Pons (tissue), 1 donor: Measurements from ENCODE around the gene FBXO10.

Experiments
- DNase-seq: peaks from one replicate; pipeline ENCODE4 v3.0.0-alpha.2; 2016; ENCODE audit warnings: low spot score

The FBXO10 gene

DNA sequence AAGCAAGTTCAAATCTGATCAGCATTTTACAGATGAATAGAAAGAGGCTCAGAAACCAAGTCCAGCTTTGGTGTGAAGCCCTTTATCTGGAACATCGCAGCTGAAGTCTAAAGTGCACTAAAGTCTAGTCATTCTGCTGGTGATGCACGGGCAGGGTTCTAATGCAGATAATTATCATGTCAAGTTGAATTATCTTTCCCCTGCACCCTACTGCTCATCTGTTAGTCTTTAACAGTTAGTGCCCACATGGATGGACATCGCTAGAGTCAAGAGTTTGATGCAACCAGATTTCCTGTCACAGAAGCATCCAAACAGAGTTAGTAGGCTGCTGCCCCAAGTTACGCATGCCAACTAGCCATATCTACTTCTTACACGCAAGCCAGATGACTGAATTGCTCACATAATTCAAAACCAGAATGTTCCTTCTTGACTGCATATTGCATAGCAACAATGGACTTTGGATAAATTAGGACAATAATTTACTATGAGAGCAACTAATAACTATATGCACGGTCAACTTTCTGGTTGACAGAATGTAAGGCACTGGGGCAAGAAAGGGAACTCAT lies 17.8 kb upstream of the FBXO10 start:
- no peak for DNase-seq

DNA sequence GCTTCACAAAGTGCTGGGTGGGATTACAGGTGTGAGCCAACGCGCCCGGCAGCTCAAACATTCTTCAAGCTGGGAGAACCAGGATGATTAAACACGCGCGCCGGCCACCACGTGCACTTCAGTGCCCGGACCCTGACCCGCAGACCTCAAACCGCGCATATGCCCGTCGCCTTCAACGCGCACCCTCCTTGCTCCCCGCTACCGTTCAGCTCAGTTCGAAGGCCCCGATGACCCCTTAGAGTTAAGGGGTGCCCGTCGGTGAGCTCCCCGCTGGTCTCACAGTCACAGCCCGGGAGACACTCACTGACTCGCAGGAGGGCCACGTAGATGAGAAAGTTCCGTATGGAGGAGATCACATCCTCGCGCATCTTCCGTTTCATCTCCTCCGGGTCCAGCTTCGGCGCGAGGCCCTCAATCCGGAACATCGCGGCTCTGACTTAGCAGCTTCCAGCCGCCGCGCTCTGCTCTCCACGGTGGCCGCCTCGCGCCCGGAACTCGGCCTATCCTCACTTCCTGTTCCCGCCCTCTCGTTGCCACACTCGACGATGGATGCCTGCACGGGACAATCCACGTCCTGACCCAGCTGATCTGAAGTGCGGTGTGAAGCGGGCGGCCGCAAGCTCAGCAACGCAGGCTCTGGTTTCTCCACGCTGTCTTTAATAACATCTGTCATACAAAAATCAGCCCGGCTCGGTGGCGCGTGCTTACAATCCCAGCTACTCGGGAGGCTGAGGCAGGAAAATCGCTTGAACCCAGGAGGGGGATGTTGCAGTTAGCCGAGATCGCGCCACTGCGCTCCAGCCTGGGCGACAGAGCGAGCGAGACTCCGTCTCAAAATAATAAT lies 16.1 kb upstream of the FBXO10 start, which contains the start of gene TOMM5:
Gene TOMM5 (minus strand): TSS at position 490 of the 844 bp plus-strand sequence. CDS start 65 bp downstream, at position 425.
- DNase-seq, result peak; percentile 91

DNA sequence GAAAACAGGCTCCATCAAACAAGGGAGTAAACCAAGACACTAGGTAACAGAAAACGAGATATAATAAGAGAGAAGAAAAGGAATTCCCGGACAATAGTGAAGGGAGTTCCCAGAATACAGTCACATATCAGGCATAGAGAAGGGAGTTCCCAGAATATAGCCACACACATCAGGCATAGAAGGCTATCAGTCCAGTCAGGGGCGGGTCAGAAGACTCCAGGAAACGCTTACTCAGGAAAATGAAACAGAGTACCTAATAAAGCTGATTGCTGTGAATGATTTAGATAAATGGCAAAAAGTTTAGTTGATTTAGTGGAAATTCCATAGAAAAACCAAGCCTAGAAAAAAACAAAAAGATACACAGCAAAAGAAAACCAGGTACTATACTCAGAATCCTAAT lies 11.3 kb upstream of the FBXO10 start:
- no peak for DNase-seq

DNA sequence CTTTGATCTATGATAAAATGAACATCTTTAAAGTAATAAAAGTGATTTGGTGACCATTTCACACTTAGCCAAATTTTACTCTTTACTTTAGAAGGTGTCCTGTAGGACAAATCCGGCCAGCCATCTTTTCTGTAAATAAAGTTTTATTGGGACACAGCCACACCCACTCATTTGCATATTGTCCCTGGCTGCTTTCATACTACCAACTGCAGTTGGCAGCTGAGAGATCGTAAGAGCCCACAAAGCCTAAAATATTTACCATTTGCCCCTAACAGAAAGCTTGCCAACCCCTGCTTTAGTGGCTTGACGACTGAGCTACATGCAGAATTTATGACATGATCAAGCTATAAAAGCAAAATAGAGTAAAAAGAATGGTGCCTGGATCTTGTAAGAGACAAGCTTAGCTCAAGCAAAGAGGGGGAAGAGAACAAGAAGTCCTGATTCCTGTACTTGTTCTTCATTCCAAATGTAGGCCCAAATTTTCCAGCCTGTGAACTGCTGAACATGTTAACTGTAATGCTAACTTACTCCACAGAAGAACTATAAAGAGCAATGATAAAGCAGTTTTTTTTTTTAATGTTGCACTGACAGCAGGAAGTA lies 7.4 kb upstream of the FBXO10 start:
- DNase-seq, result no peak

DNA sequence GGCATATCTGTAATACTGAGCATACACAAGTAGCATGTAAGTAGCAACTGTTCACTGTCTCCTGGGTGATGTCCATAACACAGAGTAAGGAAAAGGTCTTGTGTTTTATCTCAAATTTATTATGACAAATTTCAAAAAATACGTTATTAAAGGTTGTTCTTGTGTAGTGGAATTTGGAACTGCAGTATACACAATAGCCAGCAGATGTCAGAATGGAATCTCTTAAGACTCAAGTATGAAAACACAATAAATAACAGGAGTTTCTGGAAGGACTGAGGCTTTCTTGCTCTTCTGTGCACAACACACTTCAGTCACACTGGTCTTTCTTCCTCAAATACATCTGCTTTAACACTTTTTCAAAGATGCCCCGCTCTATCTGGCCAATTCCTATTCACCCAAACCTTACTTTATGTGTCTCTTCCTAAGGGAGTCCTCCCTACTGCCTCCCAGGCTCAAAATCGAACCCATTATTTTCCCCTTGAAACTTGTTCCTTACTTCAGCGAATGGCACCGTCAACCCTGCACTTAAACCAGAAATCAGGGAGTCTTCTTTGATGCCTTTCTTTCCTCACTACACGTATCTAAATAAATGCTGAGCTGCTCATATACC lies 6.5 kb upstream of the FBXO10 start:
- peak; percentile 85 for DNase-seq

DNA sequence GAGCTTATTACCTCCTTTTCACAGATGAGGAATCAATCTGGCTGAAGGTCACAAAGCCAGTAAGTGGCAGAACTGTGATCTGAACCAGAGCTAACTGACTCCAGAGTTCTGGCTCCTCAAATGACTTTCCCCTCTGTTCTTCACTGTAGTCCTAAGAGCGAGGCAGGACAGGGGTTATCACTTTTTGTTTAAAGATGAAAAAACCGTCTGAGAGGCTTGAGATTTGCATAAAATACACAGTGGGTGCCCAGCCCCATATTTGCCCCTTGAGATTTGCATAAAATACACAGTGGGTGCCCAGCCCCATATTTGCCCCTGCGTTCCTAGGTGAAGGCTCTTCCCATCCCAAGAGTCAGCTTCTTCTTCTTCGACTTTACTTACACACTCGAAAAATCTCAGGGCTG lies 667 bp downstream of the FBXO10 start:
- no peak for DNase-seq

DNA sequence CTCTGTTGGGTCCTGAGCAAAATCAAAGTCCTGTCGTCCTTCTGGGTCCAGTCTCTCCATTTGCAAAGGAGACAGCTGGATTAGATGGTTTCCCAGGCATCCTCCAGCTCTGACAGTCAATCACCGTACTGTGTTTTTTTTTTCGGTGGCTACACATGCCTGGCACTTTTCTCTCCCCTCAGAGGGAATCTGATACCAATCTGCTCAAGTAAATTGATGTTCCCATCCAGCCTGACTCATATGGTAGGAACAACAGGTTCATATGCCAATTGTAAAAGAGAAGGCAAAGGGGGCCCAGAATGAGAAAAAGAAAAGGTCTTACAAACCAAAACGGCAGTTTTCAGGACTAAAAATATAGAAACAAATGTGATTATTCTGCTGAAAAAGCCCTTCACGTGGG lies 1.2 kb downstream of the FBXO10 start:
- no peak for DNase-seq

DNA sequence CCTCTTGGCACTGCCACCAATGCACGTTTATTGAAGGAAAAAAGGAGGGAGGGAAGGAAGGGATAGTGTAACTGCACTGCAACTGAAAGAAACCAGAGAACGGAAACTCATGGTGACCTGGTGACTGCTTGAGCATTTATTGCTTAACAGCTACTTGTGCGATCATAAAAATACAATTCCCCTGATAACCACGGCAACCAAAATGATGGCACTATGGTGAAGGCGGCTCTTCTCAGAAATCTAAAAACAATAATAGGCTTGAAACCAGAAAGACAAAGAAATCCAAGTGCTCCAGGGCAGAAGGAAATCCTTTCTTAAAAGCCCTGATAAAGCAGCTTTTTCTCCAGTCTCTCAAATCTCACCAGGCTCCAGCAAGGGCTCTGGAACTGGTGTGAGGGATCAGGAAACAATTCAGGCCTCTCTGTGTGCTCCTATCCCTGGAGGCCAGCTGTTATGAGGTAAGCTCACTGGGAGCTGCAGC lies 1.9 kb downstream of the FBXO10 start:
- DNase-seq, result no peak

DNA sequence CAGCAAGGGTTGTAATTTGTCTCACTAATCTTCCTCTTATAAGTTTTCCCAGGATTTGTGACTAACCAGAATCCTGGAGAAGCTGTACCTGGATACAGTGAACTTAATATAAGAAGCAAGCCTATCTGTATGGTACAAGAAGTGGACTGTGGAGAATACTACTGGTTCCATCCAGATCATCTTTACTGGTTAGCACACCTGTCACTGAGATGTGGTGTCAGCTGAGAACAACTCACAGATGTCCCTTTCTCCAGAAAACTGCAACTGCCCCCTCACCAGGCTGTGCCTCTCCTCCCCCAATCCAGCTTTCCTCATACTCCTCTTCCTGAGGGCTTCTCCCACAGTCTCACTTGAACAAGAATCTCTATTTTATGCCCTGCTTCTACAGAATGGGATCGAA lies 4.9 kb downstream of the FBXO10 start:
- DNase-seq, result no peak

DNA sequence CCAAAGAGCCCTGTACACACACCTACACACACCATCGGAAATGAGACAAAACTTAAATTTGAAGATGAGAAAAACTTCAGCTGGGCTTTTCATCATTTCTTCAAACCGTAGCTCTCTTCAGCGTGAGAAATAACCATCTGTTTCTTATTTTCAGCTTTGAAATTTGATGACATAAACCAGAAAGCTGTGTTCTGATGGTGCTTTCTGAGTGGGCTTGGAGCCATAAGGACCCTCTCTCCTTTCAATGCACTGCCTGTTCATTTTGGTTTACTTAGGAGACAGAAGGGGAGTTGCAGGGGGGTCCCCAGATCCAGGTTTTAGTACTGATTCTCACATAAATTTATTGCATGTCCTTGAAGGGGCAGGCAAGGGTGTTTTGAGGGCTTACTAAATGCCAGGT lies 9.5 kb downstream of the FBXO10 start:
- no peak for DNase-seq

DNA sequence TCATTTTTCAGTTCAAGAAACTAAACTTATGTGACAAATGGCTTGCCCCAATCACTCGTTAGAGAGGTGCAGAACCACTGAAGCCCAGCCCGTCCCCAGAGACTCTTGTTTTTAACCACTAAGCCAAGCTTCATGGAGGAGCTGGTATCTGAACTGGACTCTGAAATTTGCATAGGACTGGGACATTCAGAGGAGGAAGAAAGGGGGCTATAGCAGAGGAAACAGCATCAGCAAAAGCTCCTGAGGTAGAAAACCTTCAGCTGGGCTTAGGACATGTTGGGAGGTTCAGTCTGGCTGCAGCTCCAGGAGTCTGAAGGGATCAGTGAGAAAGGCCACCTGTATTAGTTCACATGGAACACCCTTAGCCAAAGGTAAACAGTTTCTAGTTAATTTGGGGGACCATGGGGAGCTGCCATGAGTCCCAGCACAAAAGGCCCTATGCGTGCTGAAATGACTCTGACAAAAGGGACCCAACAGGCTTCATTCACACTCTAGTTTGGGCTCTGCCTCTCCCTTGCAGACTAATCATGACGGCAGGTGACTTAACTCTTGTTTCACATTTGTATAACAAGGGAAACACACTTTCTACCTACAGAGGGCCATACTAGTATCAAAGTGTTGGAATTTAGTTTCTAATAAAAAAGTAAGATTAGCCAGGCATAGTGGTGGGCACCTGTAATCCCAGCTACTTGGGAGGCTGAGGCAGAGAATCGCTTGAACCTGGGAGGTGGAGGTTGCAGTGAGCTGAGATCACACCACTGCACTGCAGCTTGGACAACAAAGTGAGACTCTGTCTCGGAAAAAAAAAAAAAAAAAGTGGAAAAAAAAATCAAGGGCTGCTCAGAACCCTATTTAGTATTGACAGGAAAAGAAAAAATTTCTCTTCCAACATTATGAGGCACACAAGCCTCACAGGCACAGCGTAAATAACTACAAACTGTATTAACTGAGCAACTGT lies 10.2 kb downstream of the FBXO10 start:
- no peak for DNase-seq

DNA sequence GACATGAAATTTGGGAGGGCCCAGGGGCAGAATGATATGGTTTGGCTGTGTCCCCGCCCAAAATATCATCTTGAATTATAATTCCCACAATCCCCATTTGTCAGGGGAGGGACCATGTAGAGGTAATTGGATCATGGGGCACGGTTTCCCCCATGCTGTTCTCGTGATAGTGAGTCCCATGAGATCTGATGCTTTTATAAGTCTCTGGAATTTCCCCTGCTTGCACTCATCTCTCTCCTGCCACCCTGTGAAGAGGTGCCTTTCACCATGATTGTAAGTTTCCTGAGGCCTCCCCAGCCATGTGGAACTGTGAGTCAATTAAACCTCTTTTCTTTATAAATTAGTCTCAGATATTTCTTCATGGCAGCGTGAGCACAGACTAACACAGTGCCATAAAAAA lies 11.3 kb downstream of the FBXO10 start:
- DNase-seq, result no peak

DNA sequence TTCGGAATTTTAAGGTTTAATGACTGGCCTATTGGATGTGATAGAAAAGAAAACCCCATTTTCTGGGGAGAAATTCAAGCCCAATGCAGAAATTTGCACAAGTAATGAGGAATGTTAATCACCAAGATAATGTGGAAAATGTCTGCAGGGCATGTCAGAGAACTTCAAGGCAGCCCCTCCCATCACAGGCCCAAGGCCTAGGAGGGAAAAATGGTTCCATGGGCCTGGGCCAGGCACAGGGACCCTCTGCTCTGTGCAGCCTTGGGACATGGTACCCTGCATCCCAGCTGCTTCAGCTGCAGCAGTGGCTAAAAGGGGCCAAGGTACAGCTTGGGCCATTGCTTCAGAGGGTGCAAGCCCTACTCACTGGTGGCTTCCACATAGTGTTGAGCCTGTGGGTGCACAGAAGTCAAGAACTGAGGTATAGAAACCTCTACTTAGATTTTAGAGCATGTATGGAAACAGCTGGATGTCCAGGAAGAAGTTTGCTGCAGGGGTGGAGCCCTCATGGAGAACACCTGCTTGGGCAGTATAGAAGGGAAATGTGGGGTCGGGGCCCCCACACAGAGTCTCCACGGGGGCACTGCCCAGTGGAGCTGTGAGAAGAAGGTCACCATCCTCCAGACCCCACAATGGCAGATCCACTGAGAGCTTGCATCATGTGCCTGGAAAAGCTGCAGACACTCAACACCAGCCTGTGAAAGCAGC lies 12.2 kb downstream of the FBXO10 start:
- DNase-seq, result no peak

DNA sequence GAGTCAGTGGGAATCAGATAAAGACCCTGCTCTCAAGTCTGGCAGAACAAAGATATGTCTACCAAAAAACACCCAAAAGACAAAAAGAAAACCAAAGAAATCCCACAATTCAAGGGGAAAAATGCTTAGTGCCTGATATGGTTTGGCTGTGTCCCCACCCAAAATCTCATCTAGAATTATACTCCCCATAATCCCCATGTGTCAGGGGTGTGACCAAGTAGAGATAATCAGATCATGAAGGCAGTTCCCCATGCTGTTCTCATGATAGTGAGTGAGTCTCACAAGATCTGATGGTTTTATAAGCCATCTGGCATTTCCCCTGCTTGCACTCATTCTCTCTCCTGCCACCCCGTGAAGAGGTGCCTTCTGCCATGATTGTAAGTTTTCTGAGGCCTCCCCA lies 13.4 kb downstream of the FBXO10 start:
- DNase-seq, result no peak

DNA sequence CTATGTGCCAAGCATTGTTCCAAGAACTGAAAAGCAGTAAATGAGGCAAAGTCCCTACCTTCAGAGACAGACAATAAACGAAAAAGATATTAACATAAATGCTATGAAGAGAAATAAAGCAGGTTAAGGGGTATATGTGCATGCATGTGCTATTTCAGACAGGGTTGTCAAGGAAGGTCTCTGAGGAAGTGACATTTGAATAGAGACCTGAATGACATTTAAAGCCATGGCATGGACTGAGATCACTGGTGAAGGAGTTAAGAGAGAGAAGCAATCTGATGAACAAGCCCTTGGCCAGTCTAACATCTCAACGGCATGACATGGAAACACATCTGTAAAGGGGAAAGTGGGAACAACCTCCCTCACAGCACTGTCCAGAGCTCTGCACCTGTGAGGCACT lies 14.5 kb downstream of the FBXO10 start:
- no peak for DNase-seq

DNA sequence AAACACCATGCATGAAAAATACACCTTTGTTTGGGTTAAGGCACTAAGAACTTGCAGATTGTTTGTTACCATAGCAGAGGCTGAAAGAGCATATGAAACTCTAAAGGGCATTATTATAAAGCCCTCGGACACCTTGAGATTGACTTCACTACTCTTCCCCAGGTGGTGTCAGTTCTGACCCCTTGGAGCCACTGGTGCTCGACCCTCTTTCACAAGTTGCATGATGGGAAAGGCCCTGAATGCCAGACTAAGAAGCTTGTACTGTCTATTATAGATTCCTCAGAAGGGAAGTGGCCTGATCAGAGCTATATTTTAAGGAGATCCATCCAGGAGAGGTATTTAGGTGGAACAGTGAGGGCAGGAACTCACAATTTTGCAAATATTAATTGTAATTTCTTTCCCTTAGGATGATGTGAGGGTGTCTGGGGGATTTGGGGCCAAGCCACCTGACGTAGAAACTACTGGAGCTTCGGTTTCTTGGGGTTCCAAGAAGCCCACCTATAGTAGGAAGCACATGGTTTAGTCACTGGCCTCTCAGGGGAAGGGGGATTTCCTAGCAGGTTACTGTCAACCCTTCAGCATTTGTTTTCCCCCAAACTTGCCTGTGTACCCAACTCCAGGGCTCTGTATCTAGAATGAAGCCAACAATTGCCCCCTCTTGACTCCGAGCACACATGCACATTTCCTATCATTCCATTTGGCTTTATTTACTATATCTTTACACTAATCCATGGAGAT lies 16.2 kb downstream of the FBXO10 start:
- no peak for DNase-seq

DNA sequence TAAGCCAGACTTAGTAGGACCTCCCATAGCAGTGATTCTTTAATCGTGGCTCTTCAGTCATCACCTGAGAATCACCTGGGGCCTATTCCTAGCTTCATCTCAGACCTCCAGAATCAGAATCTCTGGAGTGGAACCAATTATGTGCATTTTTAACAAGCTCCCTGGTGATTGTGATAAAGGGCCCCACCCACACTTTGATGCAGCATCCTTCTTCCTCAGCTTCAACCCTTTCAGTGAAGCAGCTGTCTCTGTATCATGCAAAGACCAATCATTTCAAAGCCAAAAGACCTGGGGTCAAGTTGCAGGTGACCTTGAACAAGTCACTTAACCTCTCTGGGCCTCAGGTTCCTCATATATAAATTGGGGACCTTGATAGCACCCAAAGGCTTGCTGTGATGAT lies 17.1 kb downstream of the FBXO10 start:
- no peak for DNase-seq

DNA sequence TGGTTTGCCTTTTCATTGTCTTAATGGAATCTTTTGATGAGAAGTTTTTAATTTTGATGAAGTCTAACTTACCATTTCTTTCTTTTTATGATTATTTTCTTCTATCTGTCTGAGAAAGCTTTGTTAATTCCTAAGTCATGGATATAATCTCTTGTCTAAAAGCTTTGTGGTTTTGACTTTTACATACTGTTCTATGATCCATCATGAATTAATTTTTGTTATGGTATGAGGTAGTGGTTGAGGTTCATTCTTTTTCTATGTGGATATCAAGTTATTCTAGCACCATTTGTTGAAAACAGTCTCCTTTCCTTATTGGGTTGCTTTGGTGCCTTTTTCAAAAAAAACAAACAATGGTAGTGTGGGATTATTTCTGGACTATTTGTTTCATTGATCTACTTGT lies 20.4 kb downstream of the FBXO10 start:
- DNase-seq, result no peak

DNA sequence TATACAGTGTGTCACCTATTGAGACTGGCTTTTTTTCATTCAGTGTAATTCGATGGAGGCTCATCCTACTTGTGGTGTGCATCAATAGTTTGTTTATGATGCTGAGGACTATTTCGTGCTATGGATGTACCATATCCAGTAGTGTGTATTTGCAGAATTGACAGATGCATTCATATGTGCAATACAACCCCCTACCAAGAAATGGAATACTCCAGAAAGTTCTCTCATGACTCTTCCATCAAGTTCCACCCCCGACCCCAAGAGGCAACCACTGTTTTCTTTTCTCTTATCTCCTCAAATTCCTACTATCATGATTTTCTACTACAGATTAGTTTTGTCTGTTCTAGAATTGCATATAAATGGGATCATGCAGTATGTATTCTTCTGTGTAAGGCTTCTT lies 21.9 kb downstream of the FBXO10 start:
- no peak for DNase-seq

DNA sequence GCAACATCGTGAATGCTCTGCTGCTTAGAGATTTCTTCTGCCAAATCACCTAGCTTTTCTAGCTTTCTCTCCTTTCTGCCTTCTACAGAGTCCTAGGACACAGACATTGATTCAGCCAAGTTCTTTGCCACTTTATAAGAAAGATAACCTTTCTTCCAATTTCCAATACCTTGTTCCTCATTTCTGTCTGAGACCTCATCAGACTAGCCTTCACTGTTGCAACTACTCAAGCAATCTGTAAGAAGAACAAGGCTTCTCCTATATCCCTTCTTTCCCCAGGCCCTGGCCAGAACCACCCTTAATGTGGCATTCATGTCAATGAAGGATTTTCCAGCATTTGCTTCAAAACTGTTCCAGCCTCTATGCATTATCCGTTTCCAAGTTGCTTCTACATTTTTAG lies 24.3 kb downstream of the FBXO10 start:
- DNase-seq, result no peak
